ENCODE results near the gene EED.
"Not testable (repeated sequence)": the region's sequence is repeated elsewhere in the genome, so short reads cannot be mapped to it uniquely, and the experiment has no call there.

EED gene

DNA sequence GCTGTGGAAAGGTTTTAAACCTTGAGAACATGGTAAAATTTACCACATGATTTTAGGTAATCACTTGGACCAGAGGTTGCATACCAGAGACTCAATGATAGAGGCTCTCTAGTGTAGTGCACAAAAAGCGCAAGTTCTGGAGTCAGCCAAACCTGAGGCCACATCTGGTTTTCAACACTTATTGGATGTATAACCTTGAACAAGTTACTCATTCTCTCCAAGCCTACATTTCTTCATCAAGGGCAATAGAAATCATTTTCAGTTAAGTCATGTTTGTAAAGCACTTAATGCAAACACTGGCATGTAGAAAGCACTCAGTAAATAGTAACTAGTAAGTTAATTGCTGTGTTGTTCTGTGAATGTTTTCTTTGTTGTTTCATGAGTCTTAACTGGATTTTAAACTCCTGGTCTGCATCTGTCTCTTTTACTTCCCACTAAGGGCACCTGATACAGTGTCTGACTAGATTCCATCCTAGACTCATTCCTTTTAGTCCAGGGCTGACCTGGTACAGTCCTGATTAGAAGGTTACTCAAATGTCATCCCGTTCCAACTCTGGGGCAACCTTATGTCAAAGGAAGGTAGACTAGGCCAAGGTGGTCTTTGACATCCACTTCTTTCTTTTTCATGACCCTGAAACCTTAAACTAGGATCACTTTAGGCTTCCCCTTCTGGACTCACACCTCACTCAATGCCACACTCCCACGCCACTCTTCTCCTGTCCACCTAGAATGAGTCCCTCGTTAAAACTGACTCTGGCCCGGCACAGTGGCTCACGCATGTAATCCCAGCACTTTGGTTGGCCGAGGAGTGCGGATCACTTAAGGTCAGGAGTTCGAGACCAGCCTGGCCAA is 34.5 kb upstream of the EED start:
- Mint-ChIP-seq H3K27ac (no peak overlapping the region), H3K9me3 (peaks cover 2% of the 10 kb centered on the region), H3K36me3 (peaks cover 6% of the 10 kb centered on the region), H3K4me3 (no peak overlapping the region), H3K4me1 (peaks cover 47% of the 10 kb centered on the region)
- DNase-seq (ENCODE audit: low spot score in 2 of 2) (no peak), ATAC-seq (peak; percentile 14)

DNA sequence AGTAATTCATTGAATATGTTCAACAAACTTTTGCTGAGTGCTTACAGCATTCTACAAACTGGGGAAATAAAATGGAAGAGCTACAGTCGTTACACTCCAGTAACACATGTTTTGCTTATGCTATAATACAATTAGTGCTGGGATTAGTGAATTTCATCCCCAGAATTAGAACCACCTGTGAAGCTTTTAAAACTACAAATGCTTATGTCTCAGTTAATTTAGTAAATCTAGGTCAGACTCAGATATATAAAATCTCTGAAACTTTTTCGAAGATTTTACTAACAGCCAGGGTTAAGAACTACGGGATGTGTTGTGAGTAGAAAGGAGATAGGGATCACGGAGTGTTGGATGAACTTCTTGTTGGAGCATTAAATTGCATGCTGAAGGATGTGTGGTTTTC is 33.7 kb upstream of the EED start:
- Mint-ChIP-seq H3K4me3 (no peak overlapping the region), H3K9me3 (peaks cover 2% of the 10 kb centered on the region), H3K27ac (no peak overlapping the region), H3K36me3 (peaks cover 8% of the 10 kb centered on the region), H3K4me1 (peaks cover 52% of the 10 kb centered on the region)
- no peak for DNase-seq (ENCODE audit: low spot score in 2 of 2)
- ATAC-seq: no peak

DNA sequence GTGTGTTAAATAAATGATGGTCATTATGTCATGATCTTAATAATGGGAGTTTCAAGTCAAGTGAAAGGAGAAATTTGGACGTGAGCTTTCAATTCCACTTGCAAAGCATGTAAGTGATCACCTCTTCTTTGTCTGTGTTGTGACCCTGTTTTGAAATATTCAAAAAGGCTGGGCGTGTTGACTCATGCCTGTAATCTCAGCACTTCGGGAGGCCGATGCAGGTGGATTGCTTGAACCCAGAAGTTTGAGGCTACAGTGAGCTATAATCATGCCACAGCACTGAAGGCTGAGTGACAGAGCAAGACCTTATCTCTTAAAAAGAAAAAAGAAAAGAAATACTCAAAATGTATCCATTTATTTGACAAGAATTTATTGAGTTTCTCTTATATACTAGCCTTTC is 32.9 kb upstream of the EED start:
- peaks cover 55% of the 10 kb centered on the region for H3K4me1 Mint-ChIP-seq
- no peak overlapping the region for H3K27ac Mint-ChIP-seq
- DNase-seq (ENCODE audit: low spot score in 2 of 2) (no peak), ATAC-seq (peak; percentile 33)
- peaks cover 2% of the 10 kb centered on the region for H3K9me3 Mint-ChIP-seq
- H3K36me3 Mint-ChIP-seq: peaks cover 8% of the 10 kb centered on the region
- no peak overlapping the region for H3K4me3 Mint-ChIP-seq

DNA sequence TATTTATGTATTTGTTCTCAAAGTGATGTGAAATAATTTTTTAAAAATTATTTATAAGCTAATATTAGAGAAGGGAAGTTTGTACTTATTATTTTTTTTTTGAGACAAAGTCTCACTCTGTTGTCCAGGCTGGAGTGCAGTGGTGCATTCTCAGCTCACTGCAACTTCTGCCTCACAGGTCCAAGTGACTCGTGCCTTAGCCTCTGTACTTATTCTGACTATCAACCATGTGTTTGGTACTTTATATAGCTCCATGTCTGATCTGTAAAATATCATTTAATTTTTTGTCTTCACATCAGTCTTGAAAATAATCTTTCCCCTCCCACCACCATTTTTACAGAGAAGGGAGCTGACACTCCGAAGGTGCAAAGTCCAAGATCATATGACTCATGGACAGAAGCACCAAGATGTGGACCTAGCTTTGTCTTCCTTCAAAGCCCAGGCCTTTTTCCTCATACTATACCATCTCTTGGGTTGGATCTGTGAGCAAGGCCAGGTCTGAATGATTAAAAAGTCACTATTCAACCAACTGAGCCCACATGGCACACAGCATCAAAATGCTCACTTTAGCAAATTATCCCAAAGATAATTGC is 32.4 kb upstream of the EED start:
- Mint-ChIP-seq H3K36me3 (peaks cover 8% of the 10 kb centered on the region), H3K27ac (peak overlapping the region; percentile 91), H3K4me1 (peaks cover 55% of the 10 kb centered on the region), H3K4me3 (no peak overlapping the region), H3K9me3 (peaks cover 2% of the 10 kb centered on the region)
- no peak for DNase-seq (ENCODE audit: low spot score in 2 of 2)
- ATAC-seq: no peak

DNA sequence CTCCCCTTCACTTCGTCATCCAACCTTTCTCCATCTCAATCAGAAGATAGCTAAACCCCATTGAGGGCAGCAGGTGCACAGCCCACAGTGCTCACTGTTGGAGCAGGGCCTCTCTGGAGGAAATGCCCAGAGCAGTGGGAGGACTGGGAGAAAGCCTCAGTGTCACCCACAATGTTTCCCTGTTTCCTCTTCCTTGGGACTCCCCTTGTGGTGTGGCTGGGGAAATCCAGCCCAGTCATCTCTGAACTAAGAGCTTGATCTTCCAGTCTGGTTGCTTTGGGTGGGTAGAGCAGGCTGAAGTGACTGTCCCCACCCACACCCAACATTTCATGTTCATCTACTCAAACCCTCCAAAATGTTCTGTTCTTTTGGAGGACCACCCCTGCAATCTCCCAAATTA is 29.8 kb upstream of the EED start:
- DNase-seq (ENCODE audit: low spot score in 2 of 2) (peak; percentile 57 to 93), ATAC-seq (peak; percentile 87)
- H3K9me3 Mint-ChIP-seq: peaks cover 2% of the 10 kb centered on the region
- H3K4me1 Mint-ChIP-seq: peaks cover 74% of the 10 kb centered on the region
- peak overlapping the region; percentile 38 for H3K4me3 Mint-ChIP-seq
- peaks cover 8% of the 10 kb centered on the region for H3K36me3 Mint-ChIP-seq
- peak overlapping the region; percentile 91 for H3K27ac Mint-ChIP-seq

DNA sequence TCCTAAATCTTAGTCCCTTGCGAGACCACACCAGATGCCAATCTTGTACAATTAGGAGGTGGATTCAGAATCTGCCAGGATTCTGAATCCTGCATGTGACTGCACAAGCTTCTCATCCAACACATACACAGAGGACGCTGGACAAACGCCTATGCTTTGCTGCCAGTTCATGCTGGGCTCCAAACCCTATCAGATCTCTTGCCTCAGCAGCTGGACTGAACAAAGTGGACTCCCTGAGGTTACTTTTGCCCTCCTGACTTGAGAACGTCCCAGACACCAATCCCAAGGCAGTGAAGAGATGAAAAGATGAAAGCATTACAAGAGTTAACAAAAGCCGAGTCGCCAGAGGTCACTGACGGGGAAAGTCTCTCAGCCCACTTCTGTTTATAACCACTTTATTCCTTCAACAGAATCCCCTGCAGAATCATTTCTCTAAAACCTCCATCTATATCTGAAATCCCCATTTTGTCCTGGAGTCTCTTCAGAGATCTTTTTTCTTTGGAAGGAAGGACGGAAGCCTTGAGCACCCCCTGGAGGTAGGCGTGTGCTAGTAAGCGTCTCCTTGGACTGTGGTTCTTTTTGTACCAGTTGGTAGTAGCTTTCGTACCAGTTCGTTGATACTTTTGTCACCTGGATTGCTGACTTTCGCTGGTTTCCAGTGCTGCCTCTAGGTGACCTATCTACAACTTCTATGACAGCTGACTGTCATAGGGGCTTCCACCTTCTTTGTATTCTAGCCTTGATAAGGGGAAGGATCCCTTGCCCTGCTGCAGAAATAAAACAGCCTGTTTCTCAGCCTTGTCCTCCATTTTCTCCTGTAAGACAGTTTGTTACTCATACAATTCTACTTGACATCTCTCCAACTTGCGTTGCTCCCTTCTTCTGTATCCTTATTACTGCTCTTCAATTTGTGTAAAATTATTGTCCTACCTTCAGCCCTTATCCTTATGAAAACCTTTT is 26.1 kb upstream of the EED start:
- H3K27ac Mint-ChIP-seq: peak overlapping the region; percentile 89
- ATAC-seq: peak; percentile 40
- peaks cover 2% of the 10 kb centered on the region for H3K9me3 Mint-ChIP-seq
- peak overlapping the region; percentile 52 for H3K4me3 Mint-ChIP-seq
- H3K36me3 Mint-ChIP-seq: peaks cover 8% of the 10 kb centered on the region
- peak; percentile 34 to 81 for DNase-seq (ENCODE audit: low spot score in 2 of 2)
- H3K4me1 Mint-ChIP-seq: peaks cover 52% of the 10 kb centered on the region

DNA sequence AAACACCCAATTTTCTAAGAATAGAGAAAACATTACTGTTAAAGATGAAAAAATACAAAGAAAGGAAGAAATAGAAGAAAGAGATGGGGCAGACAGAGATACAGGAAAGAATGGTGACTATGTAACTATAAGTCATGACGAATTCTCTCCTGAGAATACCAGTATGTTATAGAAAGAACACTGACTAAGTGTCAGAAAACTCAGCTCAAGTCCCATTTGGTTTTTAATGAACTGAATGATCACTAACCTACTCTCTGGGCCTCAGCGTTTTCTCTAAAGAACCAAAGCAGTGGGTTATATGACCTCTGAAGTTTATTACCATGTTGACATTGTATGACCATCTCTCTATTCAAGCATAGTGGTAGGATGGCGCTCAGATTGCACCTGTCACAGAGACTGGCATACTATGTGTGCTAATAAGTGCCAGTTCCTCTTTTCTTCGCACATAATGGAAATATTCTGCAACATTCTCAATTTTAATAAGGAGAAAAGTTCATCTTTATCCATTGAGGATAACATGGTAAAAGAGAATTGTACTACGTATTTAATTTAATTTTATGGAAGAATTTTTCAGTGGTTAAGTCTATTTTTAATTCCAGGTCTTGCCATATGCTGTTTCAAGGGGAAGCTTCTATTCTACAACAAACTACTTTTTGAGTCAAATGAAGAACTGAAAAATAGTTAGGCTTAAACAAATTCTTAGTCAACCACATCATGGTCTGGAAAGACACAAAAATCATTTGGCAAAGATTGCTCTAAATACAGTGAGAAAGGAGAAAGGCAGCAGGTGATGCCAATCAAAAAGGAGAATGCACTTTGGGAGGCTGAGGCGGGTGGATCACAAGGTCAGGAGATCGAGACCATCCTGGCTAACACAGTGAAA is 25.0 kb upstream of the EED start:
- peak; percentile 85 for ATAC-seq
- H3K36me3 Mint-ChIP-seq: peaks cover 6% of the 10 kb centered on the region
- peak overlapping the region; percentile 89 for H3K27ac Mint-ChIP-seq
- H3K9me3 Mint-ChIP-seq: peaks cover 1% of the 10 kb centered on the region
- DNase-seq (ENCODE audit: low spot score in 2 of 2): no peak
- H3K4me1 Mint-ChIP-seq: peaks cover 42% of the 10 kb centered on the region
- peak overlapping the region; percentile 52 for H3K4me3 Mint-ChIP-seq

DNA sequence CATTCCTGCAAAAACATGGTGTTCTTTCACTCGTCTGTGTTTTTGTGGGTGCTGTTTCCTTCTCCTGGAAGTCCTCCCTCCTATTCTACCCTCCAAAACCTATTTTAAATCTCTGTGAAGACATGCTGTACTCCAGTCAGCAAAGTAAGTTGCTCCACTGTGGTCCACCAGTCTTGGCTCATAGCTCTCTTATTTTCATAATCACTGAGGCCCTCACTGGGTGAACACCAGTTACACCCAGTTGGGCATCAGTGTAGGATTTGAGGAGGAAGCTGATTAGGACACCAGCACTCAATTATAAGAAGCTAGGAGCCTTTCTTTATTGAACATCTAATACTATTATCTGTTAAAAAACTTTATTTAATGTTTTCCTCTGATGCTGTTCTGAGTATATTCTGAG is 23.9 kb upstream of the EED start:
- ATAC-seq (no peak), DNase-seq (ENCODE audit: low spot score in 2 of 2) (no peak)
- Mint-ChIP-seq H3K9me3 (no peaks in the 10 kb centered on the region), H3K4me3 (peak overlapping the region; percentile 14), H3K27ac (peak overlapping the region; percentile 70), H3K36me3 (no peaks in the 10 kb centered on the region), H3K4me1 (peaks cover 34% of the 10 kb centered on the region)

DNA sequence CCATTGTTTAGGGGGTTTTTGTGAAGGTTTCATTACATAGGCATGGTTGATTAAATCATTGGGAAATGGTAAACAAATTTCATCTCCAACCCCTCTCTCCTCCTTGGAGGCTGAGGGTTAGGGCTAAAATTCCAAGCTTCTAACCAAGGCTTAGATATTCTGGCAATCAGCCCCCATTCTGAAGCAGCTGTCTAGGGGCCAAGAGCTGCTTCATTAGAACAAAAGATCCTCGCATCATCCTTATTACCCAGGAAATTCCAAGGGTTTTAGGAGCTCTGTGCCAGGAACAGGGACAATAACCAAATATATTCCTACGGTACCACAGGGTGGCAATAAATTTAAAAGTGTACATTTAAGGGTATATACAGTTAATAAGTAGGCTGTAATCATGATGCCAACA is 22.5 kb upstream of the EED start:
- no peak overlapping the region for H3K27ac Mint-ChIP-seq
- ATAC-seq (no peak), DNase-seq (ENCODE audit: low spot score in 2 of 2) (no peak)
- H3K4me3 Mint-ChIP-seq: no peak overlapping the region
- H3K36me3 Mint-ChIP-seq: no peaks in the 10 kb centered on the region
- H3K9me3 Mint-ChIP-seq: no peaks in the 10 kb centered on the region
- peaks cover 34% of the 10 kb centered on the region for H3K4me1 Mint-ChIP-seq

DNA sequence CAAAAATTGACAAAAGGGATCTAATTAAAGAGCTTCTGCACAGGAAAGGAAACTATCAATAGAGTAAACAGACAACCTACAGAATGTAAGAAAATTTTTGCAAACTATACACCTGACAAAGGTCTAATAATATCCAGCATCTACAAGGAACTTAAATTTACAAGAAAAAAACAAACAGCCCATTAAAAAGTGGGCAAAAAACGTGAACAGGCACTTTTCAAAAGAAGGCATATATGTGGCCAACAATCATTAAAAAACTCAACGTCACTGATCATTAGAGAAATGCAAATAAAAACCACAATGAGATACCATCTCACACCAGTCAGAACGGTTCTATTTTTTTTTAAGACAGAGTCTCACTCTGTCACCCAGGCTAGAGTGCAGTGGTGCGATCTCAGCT is 20.0 kb upstream of the EED start:
- ATAC-seq; H3K27ac Mint-ChIP-seq; H3K9me3 Mint-ChIP-seq; H3K4me3 Mint-ChIP-seq; H3K36me3 Mint-ChIP-seq; DNase-seq (ENCODE audit: low spot score in 2 of 2): not testable (repeated sequence)
- peaks cover 41% of the 10 kb centered on the region for H3K4me1 Mint-ChIP-seq

DNA sequence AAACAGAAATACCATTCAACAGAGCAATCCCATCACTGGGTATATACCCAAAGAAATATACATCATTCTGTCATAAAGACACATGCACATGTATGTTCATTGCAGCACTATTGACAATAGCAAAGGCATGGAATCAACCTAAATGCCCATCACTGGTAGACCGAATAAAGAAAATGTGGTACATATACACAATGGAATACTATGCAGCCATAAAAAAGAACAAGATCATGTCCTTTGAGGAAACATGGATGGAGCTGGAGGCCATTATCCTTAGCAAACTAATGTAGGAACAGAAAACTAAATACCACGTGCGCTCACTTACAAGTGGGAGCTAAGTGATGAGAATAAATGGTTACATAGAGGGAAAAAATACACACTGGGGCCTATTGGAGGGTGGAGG is 19.2 kb upstream of the EED start:
- ATAC-seq, H3K27ac Mint-ChIP-seq: not testable (repeated sequence)
- H3K4me1 Mint-ChIP-seq: peaks cover 42% of the 10 kb centered on the region

DNA sequence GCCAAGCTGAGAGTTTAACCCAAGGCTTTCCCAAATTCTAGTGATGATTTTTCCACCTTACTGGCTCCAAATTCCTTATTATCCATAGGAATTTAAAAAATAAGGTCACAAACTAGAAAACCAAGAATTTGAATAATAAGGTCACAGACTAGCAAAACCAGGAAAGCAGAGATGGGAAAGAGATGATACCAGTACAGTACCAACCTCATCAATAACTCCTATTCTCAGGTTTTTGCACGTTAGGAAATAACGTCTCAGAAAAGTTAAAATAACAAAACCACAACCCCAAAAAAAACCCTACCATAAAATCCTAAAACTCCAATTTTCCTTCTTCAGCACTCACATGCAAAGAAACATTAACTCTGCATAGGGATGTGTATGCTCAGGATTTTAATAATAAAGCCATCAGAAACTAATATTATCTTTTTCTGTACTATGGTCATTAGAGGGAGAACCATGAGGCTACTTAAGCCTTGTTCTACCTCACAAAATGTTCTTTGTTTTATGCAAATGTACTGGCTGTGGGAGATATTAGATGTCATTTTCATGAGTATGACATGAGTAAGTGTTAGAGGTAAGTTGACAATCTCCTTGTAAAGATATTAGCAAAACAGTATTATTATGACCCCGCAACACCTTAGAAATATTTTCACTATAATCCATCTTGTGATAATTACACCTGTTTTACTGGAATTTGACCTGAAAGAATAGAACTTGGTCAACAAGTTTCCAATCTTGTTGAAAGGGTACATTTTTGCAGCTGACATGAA is 16.1 kb upstream of the EED start:
- ATAC-seq: peak; percentile 97
- H3K4me1 Mint-ChIP-seq: peaks cover 46% of the 10 kb centered on the region
- peak overlapping the region; percentile 90 for H3K27ac Mint-ChIP-seq

More for the DNA sequence above, 19.2 kb upstream of the EED start:
- not testable (repeated sequence) for DNase-seq (ENCODE audit: low spot score in 2 of 2); H3K4me3 Mint-ChIP-seq; H3K9me3 Mint-ChIP-seq; H3K36me3 Mint-ChIP-seq

DNA sequence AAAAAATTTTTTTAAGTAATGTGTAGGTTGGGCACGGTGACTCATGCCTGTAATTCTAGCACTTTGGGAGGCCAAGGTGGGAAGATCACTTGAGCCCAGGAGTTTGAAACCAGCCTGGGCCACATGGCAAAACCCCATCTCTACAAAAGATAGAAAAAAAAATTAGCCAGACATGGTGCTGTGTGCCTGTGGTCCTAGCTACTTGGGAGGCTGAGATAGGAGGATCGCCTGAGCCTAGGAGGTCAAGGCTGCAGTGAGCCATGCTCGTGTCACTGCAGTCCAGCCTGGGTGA is 15.6 kb upstream of the EED start:
- not testable (repeated sequence) for DNase-seq (ENCODE audit: low spot score in 2 of 2); H3K36me3 Mint-ChIP-seq; H3K9me3 Mint-ChIP-seq
- Mint-ChIP-seq H3K4me1 (peaks cover 46% of the 10 kb centered on the region), H3K4me3 (peak overlapping the region; percentile 57), H3K27ac (peak overlapping the region; percentile 90)
- peak; percentile 76 for ATAC-seq

More for the DNA sequence above, 16.1 kb upstream of the EED start:
- no peak for DNase-seq (ENCODE audit: low spot score in 2 of 2)
- Mint-ChIP-seq H3K4me3 (peak overlapping the region; percentile 57), H3K36me3 (peaks cover 6% of the 10 kb centered on the region), H3K9me3 (no peaks in the 10 kb centered on the region)

DNA sequence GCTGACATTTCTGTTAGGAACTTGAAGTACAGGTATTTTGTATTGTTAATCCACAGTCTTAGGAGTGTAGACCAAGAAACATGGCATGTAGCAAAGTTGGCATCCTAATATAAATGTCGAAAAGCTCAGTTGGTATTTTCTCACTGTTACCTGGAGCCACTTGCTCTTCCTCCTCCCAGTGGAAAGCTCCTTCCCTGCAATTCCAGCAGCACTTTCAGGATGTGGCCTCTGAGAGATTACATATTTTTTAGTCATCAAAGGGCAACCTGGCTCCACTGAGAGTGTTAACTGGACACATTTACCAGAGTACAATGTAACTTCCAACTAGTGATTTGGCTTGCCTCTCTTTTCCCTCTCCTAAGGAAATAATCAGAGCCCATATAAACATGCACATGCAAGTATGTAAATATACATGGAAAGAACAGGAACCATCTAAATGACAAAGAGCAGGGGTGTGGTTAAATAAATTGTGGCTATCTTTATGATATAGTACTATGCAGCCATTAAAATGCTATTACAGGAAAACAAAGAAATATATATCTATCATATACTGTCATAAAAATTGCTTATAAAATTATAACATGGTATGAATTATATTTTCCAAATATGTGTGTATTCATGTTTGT is 14.3 kb upstream of the EED start:
- Mint-ChIP-seq H3K4me3 (peak overlapping the region; percentile 7), H3K9me3 (no peaks in the 10 kb centered on the region), H3K4me1 (peaks cover 46% of the 10 kb centered on the region), H3K27ac (peak overlapping the region; percentile 55), H3K36me3 (peaks cover 6% of the 10 kb centered on the region)
- DNase-seq (ENCODE audit: low spot score in 2 of 2): no peak
- ATAC-seq: no peak

Measured in stimulated activated effector memory CD8-positive, alpha-beta T cell treated with anti-CD3 and anti-CD28 coated beads, Interleukin-12 subunit alpha, Interleukin-12 subunit beta, amount 100 ng/mL, for 72 hours (primary cell).